Spleen (tissue), 7 donors: ENCODE data around the gene CD300E.

ENCODE experiments used
- CTCF ChIP-seq, 11 experiments: fragments of 200-600 bp in 7 of 11; fragments of 450-650 bp in 4 of 11; sonication (generic) in 4 of 11; IDR thresholded peaks in 8 of 11; conservative IDR thresholded peaks in 3 of 11; 1 replicate in 7 of 11; 2 replicates in 4 of 11; pipeline versions ENCODE4 v1.4.0 to v1.8.0; 2016 to 2021; ENCODE audit warnings: antibody characterized with exemption in 11 of 11, inconsistent platforms in 4 of 11, mild to moderate bottlenecking in 1 of 11
- POLR2A ChIP-seq, 3 donors: fragments of 450-650 bp; IDR thresholded peaks; one replicate each; pipeline ENCODE4 v1.5.1; 2017; ENCODE audit warnings: antibody characterized with exemption in 3 of 3, mild to moderate bottlenecking in 1 of 3
- POLR2AphosphoS5 ChIP-seq, 3 donors: sonication (generic); formaldehyde crosslinking; IDR thresholded peaks; one replicate each; pipeline ENCODE4 v1.5.1; 2017; ENCODE audit warnings: antibody characterized with exemption in 3 of 3
- donor health status: DM: no; HTN: no; CAD: no; lungs with moderate emphysema.
- donor health status: DM: no; HTN: no; CAD: no.
- donor health status: DM: no; HTN: no; CAD: no.

- TF ChIP-seq CTCF (IDR thresholded peaks at IDR 0.05 in 8 of 11, conservative IDR thresholded peaks at IDR 0.05 in 3 of 11) (no peak), POLR2AphosphoS5 (IDR thresholded peaks at IDR 0.05) (no peak), POLR2A (IDR thresholded peaks at IDR 0.05) (no peak)
Observed at GRCh38 chr17:74607221-74607620, 16.3 kb downstream of the CD300E start.
